ENCODE data around the gene ARHGAP24. TPM values are rescaled to one million over a fixed set of nuclear protein-coding genes. Genes with fewer than 3 reads are reported as not detected.

Gene ARHGAP24
- total RNA-seq, 3 donors from 2014 or later, result 5.2 to 11.6 (median 6.7) TPM

DNA sequence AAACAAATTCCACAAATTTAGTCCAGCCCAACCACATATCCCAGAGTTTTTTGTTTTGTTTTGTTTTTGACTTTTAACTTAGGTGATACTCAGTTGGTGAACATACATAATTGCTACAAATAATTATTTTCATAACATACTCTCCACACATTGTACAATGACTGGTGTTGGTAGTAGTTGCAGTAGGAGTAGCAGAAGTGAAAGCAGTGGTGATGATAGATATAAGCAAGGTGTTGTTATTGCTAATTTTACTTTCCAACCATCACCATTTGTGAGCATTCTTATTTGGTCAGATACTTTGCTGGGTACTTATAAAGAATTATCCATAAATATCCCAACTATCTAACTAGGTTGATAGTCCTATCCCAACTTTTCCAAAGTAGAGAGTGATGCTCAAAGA lies 47.3 kb downstream of the ARHGAP24 start:
- no peak overlapping the region for H3K4me3 ChIP-seq
- no peaks in the 10 kb centered on the region for H3K9me3 ChIP-seq
- DNase-seq (no peak), ATAC-seq (no peak)
- TF ChIP-seq, protein P1, sequence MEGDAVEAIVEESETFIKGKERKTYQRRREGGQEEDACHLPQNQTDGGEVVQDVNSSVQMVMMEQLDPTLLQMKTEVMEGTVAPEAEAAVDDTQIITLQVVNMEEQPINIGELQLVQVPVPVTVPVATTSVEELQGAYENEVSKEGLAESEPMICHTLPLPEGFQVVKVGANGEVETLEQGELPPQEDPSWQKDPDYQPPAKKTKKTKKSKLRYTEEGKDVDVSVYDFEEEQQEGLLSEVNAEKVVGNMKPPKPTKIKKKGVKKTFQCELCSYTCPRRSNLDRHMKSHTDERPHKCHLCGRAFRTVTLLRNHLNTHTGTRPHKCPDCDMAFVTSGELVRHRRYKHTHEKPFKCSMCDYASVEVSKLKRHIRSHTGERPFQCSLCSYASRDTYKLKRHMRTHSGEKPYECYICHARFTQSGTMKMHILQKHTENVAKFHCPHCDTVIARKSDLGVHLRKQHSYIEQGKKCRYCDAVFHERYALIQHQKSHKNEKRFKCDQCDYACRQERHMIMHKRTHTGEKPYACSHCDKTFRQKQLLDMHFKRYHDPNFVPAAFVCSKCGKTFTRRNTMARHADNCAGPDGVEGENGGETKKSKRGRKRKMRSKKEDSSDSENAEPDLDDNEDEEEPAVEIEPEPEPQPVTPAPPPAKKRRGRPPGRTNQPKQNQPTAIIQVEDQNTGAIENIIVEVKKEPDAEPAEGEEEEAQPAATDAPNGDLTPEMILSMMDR (IDR thresholded peaks at IDR 0.05), result no peak
- H3K4me1 ChIP-seq (ENCODE audit: low read depth), result no peaks in the 10 kb centered on the region
- H3K36me3 ChIP-seq (ENCODE audit: low read depth), result no peaks in the 10 kb centered on the region
- intact Hi-C loops (cut with DNase I, micrococcal nuclease), result no loop called here

DNA sequence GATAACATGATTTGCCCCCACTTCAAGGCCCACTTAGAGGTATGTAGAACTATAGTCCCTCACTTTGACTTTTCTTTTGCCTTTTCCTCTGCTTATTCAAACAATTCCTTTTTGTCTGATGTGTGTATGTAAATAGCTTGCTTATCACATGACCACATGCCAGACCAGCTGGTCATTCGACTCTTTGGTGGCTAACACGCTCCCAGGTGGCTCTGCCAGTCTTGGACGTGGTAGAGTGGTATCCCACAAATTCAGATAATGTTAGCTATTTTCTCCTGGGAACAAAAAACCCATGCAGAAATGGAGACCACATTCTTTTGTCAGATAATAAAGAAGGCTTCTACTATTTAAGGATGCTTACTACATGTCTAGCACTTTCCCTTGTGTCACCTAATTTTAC lies 47.9 kb downstream of the ARHGAP24 start:
- ATAC-seq (no peak), DNase-seq (no peak)
- intact Hi-C loops (cut with DNase I, micrococcal nuclease), result no loop called here
- no peak overlapping the region for H3K4me3 ChIP-seq
- H3K36me3 ChIP-seq (ENCODE audit: low read depth), result no peaks in the 10 kb centered on the region
- H3K9me3 ChIP-seq, result no peaks in the 10 kb centered on the region
- TF ChIP-seq, protein P1 (IDR thresholded peaks at IDR 0.05), result no peak
- H3K4me1 ChIP-seq (ENCODE audit: low read depth), result no peaks in the 10 kb centered on the region

DNA sequence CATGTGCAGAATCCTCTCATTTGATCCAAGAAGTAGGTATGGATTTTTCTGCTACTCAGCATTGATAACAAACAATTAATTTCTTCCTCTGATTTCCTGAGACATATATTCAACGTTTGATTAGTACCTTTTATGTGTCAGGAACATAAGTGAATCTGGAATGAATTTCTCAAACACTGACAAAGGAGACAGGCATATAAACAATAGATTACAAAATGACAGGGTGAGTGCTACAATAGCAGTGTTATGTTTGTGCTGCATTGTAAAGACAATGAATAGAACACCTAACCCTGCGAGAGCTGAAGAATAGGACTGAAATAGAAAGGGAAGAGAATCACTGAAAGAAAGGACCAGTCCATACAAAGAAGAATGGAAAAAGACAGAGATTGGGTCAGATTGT lies 52.9 kb downstream of the ARHGAP24 start:
- intact Hi-C loops (cut with DNase I, micrococcal nuclease), result no loop called here
- TF ChIP-seq, protein P1 (IDR thresholded peaks at IDR 0.05), result no peak
- no peak overlapping the region for H3K4me3 ChIP-seq
- DNase-seq, result no peak
- ATAC-seq, result no peak
- H3K9me3 ChIP-seq, result no peaks in the 10 kb centered on the region
- no peaks in the 10 kb centered on the region for H3K4me1 ChIP-seq (ENCODE audit: low read depth)
- H3K36me3 ChIP-seq (ENCODE audit: low read depth), result no peaks in the 10 kb centered on the region

DNA sequence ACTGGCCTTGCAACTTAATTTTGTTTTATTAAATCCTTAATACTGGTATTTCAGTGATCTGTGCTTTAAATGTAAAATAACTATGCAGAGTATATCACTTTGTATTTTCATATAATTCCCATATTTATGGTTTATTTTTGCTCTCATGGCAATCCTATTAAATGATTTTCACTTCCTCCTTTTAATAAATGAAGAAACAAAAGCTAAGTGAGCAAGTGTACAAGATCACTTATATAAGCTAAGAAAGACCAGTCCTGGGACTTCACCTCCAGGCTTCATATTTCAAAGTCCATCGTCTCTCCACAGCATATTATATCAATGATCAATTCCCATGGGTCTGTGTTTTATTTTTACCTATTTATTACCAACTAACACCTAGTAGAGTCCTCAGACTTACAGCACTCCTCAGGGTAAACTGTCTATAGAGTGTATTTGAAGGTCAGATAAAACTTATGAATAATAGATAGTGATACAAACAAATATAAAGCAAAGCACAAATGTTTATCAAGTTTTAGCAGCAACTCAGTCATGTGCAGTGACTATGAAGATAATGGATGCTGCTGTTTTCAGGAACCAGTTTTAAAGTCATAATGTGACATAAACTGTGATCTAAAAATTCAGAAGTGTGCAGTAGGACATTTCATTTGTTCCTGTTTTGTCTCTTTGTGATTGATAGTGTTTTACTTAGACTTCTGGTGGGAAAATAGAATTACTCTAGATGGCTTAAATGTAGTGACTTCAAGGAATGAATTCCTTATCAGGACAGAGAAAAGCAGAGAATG lies 56.8 kb downstream of the ARHGAP24 start:
- H3K9me3 ChIP-seq, result no peaks in the 10 kb centered on the region
- intact Hi-C loops (cut with DNase I, micrococcal nuclease), result no loop called here
- H3K4me1 ChIP-seq (ENCODE audit: low read depth), result no peaks in the 10 kb centered on the region
- H3K36me3 ChIP-seq (ENCODE audit: low read depth), result no peaks in the 10 kb centered on the region
- ATAC-seq, result no peak
- no peak for DNase-seq
- H3K4me3 ChIP-seq, result no peak overlapping the region
- TF ChIP-seq, protein P1 (IDR thresholded peaks at IDR 0.05), result no peak

DNA sequence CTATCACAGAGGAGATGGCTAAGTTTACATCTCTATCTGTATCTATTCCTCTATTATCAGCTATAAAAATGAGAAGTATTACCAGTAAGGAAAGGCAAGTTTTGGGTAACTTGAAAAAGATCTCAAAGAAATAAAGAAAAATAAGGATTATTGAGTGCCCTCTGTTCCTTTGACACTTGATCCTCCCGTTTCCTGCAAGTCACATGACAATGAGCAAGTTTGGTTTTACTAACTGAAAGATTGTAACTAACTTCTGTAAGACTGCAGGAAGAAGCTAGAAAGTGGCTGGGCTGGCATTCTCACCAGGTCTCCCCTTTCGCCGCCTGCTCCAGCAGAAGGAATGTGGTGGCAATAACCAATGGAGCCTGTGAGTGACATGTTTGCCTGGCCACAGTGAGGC lies 59.2 kb downstream of the ARHGAP24 start:
- TF ChIP-seq, protein P1 (IDR thresholded peaks at IDR 0.05), result no peak
- no peaks in the 10 kb centered on the region for H3K4me1 ChIP-seq (ENCODE audit: low read depth)
- no peak overlapping the region for H3K4me3 ChIP-seq
- intact Hi-C loops (cut with DNase I, micrococcal nuclease), result no loop called here
- DNase-seq, result no peak
- H3K9me3 ChIP-seq, result no peaks in the 10 kb centered on the region
- no peak for ATAC-seq
- H3K36me3 ChIP-seq (ENCODE audit: low read depth), result no peaks in the 10 kb centered on the region
